NCI-H446 (cell line): ENCODE measurements around the gene CR1L.
"Not testable (repeated sequence)": the region's sequence is repeated elsewhere in the genome, so short reads cannot be mapped to it uniquely, and the experiment has no call there.

Experiments used
- DNase-seq, 2 experiments: peaks; one replicate each; lab custom pipeline; 2025; lab: John Stamatoyannopoulos, UW

CR1L gene

DNA sequence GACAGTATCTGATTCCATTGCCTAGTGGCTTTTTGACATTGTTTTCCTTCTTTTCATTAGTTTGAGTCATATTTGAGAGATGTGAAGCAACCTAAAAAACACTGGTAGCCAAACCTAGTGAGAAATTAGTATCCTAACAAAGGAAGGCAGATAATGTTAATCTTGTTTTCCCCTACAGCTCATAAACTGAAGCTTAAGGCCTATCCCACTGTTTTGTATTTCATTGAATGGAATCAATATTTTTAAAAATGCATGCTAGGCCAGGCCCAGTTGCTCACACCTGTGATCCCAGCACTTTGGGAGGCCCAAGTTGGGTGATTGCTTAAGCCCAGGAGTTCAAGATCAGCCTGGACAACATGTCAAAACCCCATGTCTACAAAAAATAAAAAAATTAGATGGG lies 1.2 kb downstream of the CR1L start:
- DNase-seq: no peak

DNA sequence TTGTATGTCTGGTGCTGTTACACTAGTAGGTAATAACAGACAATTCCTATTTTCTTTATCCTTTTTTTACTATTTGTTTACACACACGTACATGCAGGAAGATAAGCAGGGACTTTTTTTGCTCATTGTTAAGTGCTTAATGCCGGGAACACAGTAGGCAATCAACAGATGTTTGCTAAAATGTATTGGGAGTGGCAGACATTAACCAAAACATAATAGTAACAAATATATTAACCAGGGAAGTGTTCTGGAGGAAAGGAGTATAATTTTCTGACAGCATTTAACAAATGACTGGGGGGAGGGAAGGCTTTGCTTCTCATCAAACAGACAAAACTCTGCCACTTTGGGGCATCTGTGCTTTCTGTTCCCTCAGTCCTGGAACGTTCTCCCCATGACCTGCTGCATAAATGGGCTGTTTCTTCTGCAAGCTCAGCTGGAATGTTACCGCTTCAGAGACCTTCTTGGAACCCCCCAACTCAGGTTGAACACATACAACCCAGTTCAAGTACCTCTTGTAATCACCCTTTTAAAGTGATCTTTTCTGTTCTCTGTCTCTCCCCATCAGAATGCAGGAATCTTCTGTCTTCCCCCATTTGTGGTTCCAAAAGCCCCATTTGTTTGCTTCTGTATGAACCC lies 2.1 kb downstream of the CR1L start:
- no peak for DNase-seq

GRCh38 chr1:207647671-207648333 lies 2.9 kb downstream of the CR1L start:
- DNase-seq: no peak

DNA sequence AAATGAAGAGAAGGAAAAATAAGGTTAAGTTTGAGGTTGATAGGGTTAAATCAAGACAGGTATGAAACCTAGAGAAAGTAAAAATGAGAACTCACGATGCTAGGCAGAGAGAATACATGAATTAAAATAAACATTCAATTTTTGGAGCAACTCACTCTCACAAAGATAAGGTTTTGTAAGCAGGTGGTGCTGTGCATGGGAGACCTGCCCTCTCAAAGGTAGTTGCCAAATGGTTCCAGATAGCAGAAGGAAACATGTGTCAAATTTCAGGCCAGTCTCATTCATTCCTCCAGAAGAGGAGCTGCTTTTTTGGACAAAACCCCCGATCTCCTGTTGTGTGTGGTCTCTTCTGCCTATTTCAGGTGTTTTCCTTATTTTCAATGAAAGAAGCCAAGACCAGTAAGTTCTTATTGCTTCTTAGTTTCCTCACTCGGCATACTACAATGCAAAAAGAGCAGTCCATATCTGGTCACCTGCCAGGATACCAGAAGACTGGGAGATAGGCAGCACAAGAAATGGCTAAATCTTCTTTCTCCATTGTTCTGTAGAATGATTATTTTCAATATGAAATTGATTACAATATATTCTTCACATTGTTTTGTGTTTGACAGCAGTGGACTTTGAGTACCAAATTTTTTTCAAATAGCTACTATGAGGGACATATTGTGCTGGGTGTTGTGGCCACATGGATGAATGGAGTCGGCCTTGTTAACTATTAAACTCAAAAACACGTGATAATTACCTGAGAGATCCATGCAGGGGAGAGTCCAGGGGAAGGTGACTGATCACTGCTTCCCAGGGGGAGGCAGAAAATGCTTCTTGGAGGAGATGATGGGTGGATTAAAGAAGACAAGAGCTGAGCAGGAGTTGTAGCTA lies 3.6 kb downstream of the CR1L start:
- DNase-seq: no peak

- no peak for DNase-seq
These were observed 4.3 kb downstream of the CR1L start for GRCh38 chr1:207649210-207649753.

- no peak for DNase-seq
These were observed 5.1 kb downstream of the CR1L start for GRCh38 chr1:207649865-207650580.

DNA sequence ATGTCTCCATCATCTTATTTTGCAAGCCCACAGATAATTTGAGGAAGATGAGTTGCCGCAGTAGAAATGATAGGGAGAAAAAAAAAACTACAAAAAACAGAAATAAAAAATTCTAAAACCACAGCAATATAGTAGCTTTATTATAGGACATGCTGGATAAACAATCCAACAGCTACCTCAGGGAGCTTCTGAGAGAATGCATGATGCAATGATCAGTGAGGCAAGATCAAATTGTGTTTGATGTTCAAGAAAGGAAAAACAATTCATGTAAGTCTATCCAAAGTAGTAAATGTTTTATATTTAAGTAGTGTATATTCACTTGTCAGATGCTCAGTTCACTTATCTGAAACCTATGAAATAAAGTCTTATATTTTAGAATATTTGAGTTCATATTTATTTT lies 6.7 kb downstream of the CR1L start:
- DNase-seq: no peak

- no peak for DNase-seq
These were observed 9.4 kb downstream of the CR1L start for GRCh38 chr1:207654320-207654719.

GRCh38 chr1:207658408-207658807 lies 13.5 kb downstream of the CR1L start:
- DNase-seq: no peak

- DNase-seq: no peak
These were observed 14.1 kb downstream of the CR1L start for GRCh38 chr1:207658904-207659485.

GRCh38 chr1:207659545-207660153 lies 14.7 kb downstream of the CR1L start:
- no peak for DNase-seq

- DNase-seq: not testable (repeated sequence)
These were observed 16.5 kb downstream of the CR1L start for GRCh38 chr1:207661420-207661819.

- no peak for DNase-seq
These were observed 21.4 kb downstream of the CR1L start for GRCh38 chr1:207666342-207666741.

DNA sequence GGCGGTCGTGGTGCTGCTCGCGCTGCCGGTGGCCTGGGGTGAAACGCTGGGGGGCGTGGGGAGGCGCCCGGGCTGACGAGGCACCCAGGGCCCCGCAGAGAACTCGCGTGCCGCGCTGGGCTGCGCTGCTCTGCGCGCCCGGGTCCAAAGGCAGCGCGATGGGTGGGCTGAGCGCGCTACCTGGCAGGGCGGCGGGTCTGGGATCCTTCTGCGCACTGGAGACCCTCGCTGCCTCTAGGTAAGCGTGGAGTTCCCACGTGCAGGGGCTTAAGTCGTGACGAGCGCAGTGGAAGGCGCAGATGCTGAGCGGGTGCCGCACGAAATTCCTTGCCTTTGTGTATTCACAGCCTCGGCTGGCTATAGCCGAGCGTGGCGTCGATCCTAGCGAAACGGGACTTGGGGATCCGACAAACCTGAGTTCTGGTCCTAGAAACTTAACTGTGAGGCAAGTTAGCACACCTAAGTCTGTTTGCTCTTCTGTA lies 24.6 kb downstream of the CR1L start:
- no peak for DNase-seq

DNA sequence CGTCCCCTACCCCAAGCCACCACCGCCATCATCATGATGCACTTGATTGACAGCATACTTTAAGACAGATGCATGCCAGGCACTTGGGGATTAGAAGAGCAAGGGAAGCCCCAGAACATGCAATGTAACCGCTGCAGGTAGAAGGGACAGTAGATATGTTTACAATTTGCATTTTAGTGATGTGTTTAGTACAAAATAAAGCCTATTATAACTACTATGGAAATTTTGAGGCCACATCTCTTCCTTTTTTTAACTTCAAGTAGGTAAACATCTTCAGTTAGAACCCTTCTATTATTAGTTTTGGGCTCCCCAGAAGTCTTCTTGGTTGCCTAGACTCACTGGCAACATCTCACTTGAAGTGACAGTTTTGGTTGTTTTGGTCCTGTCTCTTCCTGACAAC lies 25.3 kb downstream of the CR1L start:
- no peak for DNase-seq

GRCh38 chr1:207670997-207671396 lies 26.1 kb downstream of the CR1L start:
- DNase-seq: no peak

DNA sequence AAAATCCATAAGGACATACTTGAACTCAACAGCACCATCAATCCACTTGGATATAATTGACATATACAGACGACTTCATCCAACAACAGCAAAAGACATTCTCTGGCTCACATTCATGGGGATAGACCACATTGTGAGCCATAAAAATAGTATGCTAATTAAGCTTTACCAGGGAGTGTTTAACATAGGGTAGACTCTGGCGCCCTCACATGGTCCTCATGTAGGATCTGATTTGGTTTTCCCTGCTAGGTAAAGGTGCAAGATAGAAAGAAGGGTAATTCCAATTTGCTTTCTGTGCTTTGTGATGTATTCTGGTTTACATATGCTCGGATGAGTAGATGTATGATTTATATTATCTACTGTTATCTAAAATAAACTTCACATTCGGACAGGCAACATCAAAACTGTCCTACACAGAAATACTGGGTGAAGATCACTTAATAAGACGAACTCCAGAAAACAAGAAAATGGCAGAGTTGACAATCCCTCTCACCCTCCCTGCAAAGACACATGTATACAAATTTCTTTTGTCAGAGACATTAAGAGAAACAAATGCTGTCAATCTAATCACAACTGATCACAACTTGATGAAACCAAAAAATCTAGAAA lies 27.7 kb downstream of the CR1L start:
- DNase-seq: peak; percentile 7 to 26

DNA sequence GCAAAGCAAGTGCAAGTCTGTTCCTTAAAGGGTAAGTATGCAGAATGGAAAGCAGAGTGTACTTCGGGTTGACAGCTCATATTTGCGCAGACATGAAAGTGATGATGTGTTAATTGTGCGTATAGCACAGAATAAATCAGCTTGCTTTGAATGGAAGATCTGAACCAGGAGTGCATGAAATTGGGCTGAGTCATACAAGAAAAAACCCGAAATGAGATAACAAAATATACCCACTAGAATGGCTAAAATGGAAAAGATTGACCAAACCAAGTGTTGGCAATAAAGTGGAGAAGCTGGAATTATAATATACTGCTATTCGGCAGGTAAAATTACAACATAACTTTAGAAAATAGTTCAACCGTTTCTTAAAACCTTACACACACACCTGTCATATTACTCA lies 28.5 kb downstream of the CR1L start:
- DNase-seq: no peak

- DNase-seq: no peak
These were observed 31.2 kb downstream of the CR1L start for GRCh38 chr1:207676153-207676552.

- DNase-seq: not testable (repeated sequence)
These were observed 35.9 kb downstream of the CR1L start for GRCh38 chr1:207680590-207681388.
